ENCODE results near the gene MAML3. TPM values are rescaled to one million over a fixed set of nuclear protein-coding genes. Genes with fewer than 3 reads are reported as not detected.

Gene MAML3
- polyA plus RNA-seq, 1 donor (not counting 4 experiments of a cell fraction or from before 2014, with no cell fraction given), result 0.68 TPM

GRCh38 chr4:139899346-139899745, 254.6 kb downstream of the MAML3 start:
- no peaks in the 10 kb centered on the region for H3K36me3 ChIP-seq (ENCODE audit: control insufficient read depth in 2 of 2, extremely low read depth in 1 of 2, insufficient read depth in 2 of 2, low read length in 2 of 2)
- peaks cover 18% of the 10 kb centered on the region for H3K4me1 ChIP-seq (ENCODE audit: control insufficient read depth, extremely low read depth, insufficient read depth, low read length)
- FAIRE-seq, result no peak
- H3K9me1 ChIP-seq (ENCODE audit: control insufficient read depth, extremely low read depth, insufficient read depth, low read length), result no peaks in the 10 kb centered on the region
- dilution Hi-C loops (cut with MboI; ENCODE audit: extremely low pct_ligation_motif_present, low sequenced_read_pairs), result no loop called here
- H3K9me3 ChIP-seq (ENCODE audit: control insufficient read depth, low read depth, low read length), result no peaks in the 10 kb centered on the region
- H4K20me1 ChIP-seq (ENCODE audit: control insufficient read depth, extremely low read depth, insufficient read depth, low read length), result no peaks in the 10 kb centered on the region
- H2AFZ ChIP-seq (ENCODE audit: control insufficient read depth, low read length), result no peak overlapping the region
- H3K79me2 ChIP-seq (ENCODE audit: control insufficient read depth, insufficient read depth, low read length), result no peaks in the 10 kb centered on the region
- no peak overlapping the region for H3K9ac ChIP-seq (ENCODE audit: control insufficient read depth, extremely low read depth, insufficient read depth, low read length)
- H3K27ac ChIP-seq (ENCODE audit: control insufficient read depth, insufficient read depth, low read length), result no peak overlapping the region
- DNase-seq (ENCODE audit: low read depth, low spot score), result no peak
- no peak overlapping the region for H3K4me2 ChIP-seq (ENCODE audit: control insufficient read depth, extremely low read depth, insufficient read depth, low read depth, low read length)
- TF ChIP-seq EZH2 (IDR thresholded peaks at IDR 0.05; ENCODE audit: low read length) (no peak), CTCF (optimal IDR thresholded peaks at IDR 0.05 in 1 of 3, IDR thresholded peaks at IDR 0.05 in 1 of 3, conservative IDR thresholded peaks at IDR 0.05 in 1 of 3; ENCODE audit: extremely low read depth in 1 of 3, insufficient read depth in 2 of 3, low read length in 3 of 3) (no peak)
- H3K4me3 ChIP-seq (ENCODE audit: control insufficient read depth in 2 of 3, extremely low read depth in 1 of 3, insufficient read depth in 2 of 3, low read depth in 1 of 3, low read length in 3 of 3), result no peak overlapping the region
- H3K27me3 ChIP-seq (ENCODE audit: control insufficient read depth, extremely low read depth, insufficient read depth, low read length), result peaks cover 3% of the 10 kb centered on the region

DNA sequence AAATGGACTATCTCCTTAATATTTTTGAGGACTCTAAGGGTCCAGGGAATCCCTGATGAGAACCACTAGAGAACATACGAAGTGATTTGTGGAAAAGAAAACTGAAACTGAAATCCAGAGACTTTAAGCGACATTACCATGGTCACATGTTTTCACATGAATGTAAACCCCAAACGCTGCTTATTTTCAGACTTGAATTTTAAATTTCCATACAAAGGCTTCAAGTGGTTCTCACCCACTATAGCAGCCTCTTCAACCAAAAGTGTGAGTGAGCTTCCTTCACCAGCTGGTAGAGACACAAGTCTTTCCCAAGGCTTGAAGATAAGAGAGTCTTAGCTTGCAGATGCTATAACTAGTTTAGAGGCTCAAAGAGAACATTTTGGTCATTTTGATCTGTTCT, 255.7 kb downstream of the MAML3 start:
- Histone ChIP-seq H3K79me2 (ENCODE audit: control insufficient read depth, insufficient read depth, low read length) (no peaks in the 10 kb centered on the region), H3K4me3 (ENCODE audit: control insufficient read depth in 2 of 3, extremely low read depth in 1 of 3, insufficient read depth in 2 of 3, low read depth in 1 of 3, low read length in 3 of 3) (no peak overlapping the region), H3K9ac (ENCODE audit: control insufficient read depth, extremely low read depth, insufficient read depth, low read length) (no peak overlapping the region), H3K4me1 (ENCODE audit: control insufficient read depth, extremely low read depth, insufficient read depth, low read length) (peaks cover 21% of the 10 kb centered on the region), H3K9me1 (ENCODE audit: control insufficient read depth, extremely low read depth, insufficient read depth, low read length) (no peaks in the 10 kb centered on the region), H2AFZ (ENCODE audit: control insufficient read depth, low read length) (no peak overlapping the region), H3K9me3 (ENCODE audit: control insufficient read depth, low read depth, low read length) (no peaks in the 10 kb centered on the region), H3K27me3 (ENCODE audit: control insufficient read depth, extremely low read depth, insufficient read depth, low read length) (peaks cover 3% of the 10 kb centered on the region), H4K20me1 (ENCODE audit: control insufficient read depth, extremely low read depth, insufficient read depth, low read length) (no peaks in the 10 kb centered on the region), H3K27ac (ENCODE audit: control insufficient read depth, insufficient read depth, low read length) (no peak overlapping the region), H3K36me3 (ENCODE audit: control insufficient read depth in 2 of 2, extremely low read depth in 1 of 2, insufficient read depth in 2 of 2, low read length in 2 of 2) (no peaks in the 10 kb centered on the region), H3K4me2 (ENCODE audit: control insufficient read depth, extremely low read depth, insufficient read depth, low read depth, low read length) (no peak overlapping the region)
- peak; percentile 36 for FAIRE-seq
- dilution Hi-C loops (cut with MboI; ENCODE audit: extremely low pct_ligation_motif_present, low sequenced_read_pairs), result no loop called here
- no peak for DNase-seq (ENCODE audit: low read depth, low spot score)
- TF ChIP-seq CTCF (optimal IDR thresholded peaks at IDR 0.05 in 1 of 3, IDR thresholded peaks at IDR 0.05 in 1 of 3, conservative IDR thresholded peaks at IDR 0.05 in 1 of 3; ENCODE audit: extremely low read depth in 1 of 3, insufficient read depth in 2 of 3, low read length in 3 of 3) (no peak), EZH2 (IDR thresholded peaks at IDR 0.05; ENCODE audit: low read length) (no peak)
